Suppressor macrophage treated with lipopolysaccharide for 1 hour (primary cell): Measurements from ENCODE around the gene HMBS.
"Not testable (repeated sequence)": the region's sequence is repeated elsewhere in the genome, so short reads cannot be mapped to it uniquely, and the experiment has no call there.

Experiments
- DNase-seq, 3 donors: peaks; one replicate each; pipeline ENCODE4 v3.0.0-alpha.2; 2020 to 2022

The HMBS gene

GRCh38 chr11:119121811-119122124 lies 37.1 kb downstream of the HMBS start:
- DNase-seq = peak in 2 of 3 donors; percentile 44 to 68

DNA sequence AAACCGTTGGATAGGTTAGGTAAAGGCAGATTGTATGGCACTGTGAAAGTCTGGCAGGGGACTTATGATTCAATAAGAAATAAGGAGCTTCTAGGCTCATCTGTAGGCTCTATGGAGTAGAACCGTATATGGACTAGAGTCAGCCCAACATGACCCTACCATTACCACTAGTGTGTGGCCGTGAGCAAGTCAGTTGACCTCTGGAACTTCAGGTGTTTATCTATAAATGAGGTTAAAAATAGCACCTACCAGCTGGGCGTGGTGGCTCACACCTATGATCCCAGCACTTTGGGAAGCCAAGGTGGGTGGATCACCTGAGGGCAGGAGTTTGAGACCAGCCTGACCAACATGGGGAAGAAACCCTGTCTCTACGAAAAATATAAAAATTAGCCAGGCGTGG lies 41.1 kb downstream of the HMBS start:
- no peak for DNase-seq

DNA sequence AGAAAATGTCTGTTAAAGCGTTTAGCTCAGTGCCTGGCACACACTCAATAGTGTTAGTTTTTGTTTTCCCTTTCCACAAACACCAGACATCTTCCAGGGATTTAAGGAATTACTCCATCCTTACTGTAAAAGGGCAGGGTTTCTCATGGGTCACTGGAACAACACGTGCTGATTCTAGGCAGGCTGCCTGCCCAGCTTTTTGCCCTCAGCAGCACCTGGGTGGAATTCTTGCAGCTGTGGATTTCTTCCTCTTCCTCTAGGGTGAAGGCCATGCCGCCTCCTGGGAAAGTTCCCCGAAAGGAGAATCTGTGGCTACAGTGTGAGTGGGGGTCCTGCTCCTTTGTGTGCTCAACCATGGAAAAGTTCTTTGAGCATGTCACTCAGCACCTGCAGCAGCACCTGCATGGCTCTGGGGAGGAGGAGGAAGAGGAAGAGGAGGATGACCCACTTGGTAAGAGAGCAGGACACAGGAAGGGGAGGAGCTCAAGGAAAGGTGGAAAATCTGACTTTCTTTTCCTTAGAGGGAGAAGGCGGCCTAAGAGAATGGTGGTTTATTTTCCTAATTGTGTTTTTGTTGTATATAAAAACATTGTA lies 42.1 kb downstream of the HMBS start:
- DNase-seq = no peak

DNA sequence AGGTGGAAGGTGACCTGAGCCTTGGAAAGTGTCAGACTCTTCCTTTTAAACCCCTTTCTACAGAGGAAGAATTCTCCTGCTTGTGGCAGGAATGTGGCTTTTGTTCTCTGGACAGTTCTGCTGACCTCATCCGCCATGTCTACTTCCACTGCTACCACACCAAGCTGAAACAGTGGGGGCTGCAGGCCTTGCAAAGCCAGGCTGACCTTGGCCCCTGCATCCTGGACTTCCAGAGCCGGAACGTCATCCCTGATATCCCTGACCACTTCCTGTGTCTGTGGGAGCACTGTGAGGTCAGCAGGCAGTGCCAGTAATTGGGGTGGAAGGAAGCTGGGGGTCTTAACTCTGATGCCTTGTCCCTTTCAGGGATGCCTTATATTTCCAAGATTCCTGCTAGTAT lies 46.0 kb downstream of the HMBS start:
- DNase-seq = no peak

DNA sequence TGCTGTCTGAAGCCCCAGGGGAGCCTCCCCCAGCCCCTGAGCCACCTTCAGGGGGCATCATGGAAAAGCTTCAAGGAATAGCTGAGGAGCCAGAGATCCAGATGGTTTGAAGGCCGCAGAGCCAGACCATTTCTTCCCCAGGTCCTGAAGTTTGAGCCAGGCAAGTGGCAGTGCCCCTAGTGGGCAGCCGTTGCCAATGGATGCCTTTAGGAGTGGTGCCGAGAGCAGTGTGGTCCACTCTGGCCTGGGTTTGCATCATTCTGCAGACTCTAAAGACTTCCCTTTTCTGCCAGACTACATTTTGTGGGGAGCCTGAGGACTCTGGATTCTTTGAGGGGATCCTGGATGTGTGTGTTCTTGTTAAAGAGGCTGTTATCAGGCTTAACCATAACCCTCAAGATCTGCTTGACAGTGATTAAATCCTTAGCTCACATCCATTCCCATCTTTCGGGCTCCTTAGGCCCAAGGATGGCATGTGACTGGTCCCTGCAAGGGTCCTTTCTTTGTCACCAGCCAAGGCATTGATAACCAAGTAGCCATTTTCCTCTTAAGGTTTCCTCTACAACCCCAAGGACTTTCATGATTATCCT lies 49.8 kb downstream of the HMBS start:
- DNase-seq = peak; percentile 60 to 69 (median 64)

GRCh38 chr11:119139276-119139675 lies 54.6 kb downstream of the HMBS start:
- DNase-seq = not testable (repeated sequence)
